HuH-7 (cell line): Measurements from ENCODE around the gene FTCD.
"Not testable (repeated sequence)": the region's sequence is repeated elsewhere in the genome, so short reads cannot be mapped to it uniquely, and the experiment has no call there.

Source experiments
- DNase-seq: peaks from one replicate; pipeline ENCODE4 v3.0.0; 2011; ENCODE audit warnings: low spot score

FTCD gene

DNA sequence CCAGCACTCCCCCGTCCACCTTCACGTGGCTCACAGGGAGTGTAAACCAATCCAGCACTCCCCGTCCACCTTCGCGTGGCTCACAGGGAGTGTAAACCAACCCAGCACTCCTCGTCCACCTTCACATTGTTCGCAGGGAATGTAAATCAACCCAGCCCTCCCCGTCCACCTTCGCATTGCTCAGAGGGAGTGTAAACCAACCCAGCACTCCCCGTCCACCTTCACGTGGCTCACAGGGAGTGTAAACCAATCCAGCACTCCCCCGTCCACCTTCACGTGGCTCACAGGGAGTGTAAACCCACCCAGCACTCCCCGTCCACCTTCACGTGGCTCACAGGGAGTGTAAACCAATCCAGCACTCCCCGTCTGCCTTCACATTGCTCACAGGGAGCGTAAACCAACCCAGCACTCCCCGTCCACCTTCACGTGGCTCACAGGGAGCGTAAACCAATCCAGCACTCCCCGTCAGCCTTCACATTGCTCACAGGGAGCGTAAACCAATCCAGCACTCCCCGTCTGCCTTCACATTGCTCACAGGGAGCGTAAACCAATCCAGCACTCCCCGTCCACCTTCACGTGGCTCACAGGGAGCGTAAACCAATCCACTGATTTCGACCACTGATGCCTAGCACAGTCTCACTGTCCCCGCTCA is 14.9 kb downstream of the FTCD start:
- DNase-seq = not testable (repeated sequence)

DNA sequence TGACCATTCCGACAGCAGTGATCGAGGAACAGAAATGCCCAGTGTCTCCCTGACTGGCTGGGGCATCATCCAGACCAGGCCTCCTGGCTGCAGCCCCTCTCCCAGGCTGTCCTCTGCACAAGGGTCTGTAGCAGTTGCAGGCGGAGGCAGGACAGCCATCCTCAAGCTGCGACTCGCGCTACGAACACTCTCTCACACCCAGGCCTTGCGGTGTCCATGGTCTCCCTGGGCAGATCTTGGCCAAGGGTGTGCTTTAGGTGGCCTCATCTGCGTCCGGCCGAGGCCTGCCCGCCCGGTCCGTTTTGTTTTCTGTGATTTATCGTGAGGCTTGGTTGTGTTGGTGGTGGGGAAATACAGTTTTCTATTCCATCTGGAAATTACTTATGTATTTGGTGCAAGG is 15.7 kb downstream of the FTCD start:
- DNase-seq = no peak

DNA sequence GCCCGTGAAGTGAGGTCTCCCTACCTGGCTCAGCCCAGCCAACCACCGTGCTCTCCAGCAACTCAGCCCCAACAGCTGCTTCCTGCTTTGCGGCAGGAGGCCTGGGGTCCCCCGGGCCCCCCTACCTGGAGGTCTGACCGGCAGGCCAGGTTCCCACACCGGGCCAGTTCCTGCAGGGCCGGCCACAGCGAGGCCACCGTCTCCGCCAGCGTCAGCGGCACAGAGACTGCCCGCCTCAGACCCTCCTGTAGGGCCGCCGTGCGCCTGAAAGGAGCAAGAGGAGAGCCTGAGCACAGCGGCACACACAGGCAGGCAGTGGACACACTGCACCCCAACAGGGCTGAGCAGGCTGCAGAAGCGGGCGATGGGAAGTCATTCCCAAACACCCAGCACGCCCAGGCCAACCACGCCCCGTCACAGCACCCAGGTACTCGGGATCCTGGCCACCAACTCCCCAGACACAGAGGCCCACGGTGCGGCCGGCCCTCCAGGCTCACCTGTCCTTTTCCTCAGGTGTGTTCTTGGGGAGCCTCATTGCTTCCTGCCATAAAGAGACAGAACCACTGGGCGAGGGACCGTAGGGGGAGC is 16.9 kb downstream of the FTCD start:
- DNase-seq = no peak

DNA sequence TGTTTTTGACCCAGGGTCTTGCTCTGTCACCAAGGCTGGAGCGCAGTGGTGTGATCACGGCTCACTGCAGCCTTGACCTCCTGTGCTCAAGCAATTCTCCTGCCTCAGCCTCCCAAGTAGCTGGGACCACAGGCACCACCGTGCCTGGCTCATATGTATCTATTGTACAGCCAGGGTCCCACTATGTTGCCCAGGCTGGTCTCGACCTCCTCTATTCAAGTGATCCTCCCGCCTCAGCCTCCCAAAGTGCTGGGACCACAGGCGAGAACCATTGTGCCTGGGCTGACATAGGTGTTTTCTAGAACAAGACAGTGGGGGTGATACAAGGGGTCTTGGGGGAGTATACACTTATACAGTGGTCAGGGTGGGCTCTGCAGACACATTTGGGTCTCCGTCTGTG is 17.5 kb downstream of the FTCD start:
- DNase-seq = no peak

DNA sequence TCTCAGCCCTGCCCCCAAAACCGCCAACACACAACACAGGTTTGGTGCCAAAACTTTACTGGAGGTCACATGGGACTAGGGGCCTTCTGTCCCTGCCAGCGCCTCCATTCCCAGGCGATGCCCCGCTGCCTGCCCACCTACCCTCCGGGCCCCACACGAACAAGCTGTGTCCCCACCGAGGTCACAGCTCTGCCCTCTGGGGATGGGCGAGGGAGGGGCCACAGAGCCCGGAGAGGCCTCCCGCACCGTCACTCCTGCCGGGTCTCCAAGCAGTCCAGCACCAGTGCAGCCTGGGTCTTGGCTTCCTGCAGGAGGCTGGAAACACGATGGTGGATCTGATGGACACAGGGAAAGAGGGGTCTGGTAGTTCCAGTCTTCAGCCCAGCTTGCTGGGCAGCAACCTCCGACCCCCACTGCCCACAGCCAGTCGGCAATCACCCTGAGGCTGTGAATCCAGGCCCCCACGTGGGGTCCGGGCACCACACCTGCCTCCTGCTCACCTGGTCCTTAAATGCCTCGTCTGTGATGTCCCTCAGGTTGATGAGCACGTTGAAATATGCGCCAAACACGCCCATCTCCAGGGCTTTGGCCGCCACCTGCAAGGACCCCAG is 18.5 kb downstream of the FTCD start:
- no peak for DNase-seq

DNA sequence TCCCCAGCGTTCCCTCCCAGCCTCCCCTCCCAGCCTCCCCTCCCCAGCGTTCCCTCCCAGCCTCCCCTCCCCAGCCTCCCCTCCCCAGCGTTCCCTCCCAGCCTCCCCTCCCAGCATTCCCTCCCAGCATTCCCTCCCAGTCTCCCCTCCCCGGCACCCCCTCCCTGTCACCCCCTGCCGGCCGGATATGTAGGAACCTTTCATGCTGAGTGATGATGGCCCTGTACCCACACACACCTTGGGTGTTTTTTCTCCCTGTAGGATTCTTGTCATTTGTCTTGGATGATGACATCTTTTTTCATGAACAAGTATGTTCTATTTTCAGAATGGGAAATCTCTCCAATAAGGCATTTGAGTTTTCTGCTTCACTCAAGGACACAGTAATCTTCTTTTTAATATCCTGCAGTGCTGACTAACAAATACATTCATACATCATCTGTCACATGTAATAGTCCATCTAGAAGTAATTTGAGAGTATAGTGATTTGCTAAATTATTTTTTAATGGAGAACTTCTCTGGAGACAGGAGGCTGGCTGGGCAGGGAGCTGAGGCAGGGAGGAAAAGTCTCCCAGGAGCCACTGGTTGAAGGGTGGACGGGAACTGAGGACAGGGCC is 19.5 kb downstream of the FTCD start:
- no peak for DNase-seq

DNA sequence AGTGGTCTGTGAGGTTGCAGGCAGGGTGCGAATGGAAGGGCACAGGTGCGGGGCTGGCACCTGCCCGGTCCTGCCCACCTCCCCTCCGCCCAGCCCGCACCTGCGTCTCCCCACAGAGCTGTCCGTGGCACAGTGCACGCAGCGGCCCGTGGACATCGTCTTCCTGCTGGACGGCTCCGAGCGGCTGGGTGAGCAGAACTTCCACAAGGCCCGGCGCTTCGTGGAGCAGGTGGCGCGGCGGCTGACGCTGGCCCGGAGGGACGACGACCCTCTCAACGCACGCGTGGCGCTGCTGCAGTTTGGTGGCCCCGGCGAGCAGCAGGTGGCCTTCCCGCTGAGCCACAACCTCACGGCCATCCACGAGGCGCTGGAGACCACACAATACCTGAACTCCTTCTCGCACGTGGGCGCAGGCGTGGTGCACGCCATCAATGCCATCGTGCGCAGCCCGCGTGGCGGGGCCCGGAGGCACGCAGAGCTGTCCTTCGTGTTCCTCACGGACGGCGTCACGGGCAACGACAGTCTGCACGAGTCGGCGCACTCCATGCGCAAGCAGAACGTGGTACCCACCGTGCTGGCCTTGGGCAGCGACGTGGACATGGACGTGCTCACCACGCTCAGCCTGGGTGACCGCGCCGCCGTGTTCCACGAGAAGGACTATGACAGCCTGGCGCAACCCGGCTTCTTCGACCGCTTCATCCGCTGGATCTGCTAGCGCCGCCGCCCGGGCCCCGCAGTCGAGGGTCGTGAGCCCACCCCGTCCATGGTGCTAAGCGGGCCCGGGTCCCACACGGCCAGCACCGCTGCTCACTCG is 23.3 kb downstream of the FTCD start:
- no peak for DNase-seq

DNA sequence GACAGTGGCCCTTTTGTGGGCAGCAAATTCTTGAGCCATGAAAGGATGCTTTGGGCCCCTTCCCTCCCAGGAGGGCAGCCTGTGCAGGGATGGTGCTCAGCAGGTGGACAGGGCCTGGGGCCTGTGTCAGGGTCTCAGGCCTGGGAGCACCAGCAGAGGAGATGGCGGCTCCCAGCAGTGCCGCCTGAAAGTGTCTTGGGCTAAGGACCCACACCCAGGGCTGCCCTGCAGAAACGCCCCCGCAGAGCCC is 23.9 kb downstream of the FTCD start:
- DNase-seq = no peak

DNA sequence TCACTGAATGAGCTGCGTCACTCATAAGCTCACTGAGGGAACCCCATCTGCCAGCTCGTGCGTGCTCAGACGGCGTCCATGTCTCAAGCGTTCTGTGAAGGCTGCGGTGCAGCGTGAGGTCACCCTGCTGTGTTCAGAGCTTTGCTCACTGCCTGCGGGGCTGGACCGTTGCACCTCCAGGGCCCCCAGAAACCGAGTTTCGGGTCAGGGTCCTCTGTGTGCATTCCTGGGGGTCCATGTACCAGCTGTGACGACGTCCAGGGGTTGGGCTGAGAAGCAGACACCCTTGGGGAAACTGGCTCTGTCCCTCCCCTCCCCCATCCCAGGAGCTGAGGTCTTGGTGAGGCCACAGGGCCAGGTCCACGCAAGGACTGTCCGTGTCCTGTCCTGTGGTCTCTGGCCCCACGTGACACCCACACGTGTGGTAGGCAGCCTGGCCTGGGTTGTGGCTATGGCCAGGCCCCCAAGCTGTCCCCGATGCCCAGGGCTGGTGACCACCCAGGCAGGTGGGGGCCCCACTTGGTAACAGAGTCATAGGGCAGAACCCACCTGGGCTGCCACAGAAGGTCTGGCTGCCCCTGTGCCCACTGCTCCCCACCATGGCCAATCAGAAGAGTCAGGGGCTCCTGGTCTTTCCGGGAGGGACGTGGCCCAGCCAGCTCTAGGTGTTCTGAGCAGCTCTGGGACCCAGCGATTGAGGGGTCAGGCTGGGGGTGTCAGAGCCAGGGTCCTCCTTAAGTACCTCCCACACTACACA is 24.4 kb downstream of the FTCD start:
- DNase-seq = no peak

DNA sequence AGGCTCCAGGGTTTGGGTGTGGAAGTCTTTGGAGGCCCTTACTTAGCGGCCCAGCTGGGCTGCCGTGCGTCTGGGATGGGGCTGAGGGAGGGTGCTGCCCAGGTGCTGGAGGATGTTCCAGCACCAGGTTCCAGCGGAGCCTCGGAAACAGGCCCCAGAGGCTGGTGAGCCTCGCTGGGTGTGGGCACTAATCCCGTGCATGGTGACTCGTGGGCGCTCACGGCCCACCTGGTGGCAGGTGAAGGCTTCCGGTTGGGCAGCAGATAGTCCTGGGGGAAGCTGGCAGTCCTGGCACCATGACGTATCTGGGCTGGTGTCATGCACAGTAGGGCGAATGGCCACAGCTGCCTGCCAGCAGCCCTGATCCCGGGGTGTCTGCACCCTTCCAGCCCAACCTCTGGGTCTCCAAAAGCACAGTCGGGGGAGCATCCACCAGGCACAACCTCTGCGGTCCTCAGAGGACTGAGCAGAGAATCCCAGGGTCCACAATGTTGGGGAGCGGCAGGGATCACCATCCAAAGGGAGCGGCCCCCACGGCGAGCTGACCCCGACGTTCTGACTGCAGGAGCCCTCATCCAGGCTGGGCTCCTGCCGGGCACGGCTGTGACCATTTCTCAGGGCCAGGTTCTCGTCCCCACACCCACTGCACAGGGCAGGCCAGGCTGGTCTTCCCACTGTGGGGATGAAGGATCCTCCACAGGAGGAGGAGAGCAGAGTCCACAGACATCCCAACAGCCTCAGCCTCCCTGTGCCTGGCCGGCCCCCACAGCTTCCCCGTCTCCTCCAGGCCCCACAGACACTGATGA is 25.3 kb downstream of the FTCD start:
- no peak for DNase-seq

DNA sequence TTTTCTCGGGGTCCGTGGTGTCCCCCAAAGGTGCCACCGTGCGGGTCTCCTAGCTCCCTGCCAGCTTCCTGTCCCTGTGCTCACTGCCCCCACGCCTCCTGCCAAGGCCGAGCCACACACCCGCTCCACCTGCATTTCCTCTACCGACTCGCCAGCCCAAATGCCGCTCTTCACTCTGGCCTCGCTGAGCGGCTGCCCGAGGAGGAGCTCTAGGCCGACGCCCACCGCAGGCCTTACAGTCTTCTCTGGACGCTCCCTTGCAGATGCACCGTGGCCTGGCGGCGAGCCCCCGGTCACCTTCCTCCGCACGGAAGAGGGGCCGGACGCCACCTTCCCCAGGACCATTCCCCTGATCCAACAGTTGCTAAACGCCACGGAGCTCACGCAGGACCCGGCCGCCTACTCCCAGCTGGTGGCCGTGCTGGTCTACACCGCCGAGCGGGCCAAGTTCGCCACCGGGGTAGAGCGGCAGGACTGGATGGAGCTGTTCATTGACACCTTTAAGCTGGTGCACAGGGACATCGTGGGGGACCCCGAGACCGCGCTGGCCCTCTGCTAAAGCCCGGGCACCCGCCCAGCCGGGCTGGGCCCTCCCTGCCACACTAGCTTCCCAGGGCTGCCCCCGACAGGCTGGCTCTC is 26.3 kb downstream of the FTCD start:
- no peak for DNase-seq

DNA sequence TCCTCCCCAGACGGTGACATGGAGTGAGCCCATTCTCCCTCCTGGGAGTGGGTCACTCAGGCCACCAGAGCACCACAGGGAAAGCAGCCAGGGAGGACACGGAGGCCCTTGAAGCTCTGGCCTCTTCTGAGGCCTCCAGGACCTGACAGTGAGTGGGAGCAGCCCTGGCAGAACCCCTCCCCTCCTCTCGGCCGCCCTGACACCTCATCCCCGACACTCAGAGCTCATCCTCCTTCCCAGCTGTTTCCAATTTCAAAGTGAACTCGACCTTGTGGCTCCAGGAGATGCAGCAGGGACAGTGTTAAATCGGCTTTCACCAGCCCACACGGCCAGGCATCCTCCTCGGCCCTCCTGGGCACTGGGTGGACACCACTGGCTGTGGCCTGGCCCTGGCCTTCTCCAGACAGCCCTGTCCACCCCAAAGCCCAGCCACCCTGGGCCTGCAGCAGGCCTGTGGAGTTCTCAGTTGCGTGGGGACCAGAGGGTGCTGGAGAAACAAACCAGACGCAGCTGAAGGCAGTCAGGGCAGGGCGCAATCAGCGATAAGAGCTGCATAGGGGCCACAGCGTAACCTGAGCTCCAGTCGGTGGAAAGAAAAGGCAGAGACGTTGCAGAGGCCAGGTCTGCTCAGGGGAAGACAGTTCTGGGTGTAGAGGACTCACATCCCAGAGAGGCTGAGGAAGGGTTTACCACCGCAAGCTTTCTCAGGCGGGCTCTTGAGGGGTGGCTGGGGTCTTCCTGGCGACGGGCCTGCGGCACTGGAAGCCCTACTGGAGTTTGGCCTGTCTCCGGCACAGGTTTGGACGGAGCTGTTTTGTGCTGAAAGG is 27.1 kb downstream of the FTCD start:
- DNase-seq = no peak

DNA sequence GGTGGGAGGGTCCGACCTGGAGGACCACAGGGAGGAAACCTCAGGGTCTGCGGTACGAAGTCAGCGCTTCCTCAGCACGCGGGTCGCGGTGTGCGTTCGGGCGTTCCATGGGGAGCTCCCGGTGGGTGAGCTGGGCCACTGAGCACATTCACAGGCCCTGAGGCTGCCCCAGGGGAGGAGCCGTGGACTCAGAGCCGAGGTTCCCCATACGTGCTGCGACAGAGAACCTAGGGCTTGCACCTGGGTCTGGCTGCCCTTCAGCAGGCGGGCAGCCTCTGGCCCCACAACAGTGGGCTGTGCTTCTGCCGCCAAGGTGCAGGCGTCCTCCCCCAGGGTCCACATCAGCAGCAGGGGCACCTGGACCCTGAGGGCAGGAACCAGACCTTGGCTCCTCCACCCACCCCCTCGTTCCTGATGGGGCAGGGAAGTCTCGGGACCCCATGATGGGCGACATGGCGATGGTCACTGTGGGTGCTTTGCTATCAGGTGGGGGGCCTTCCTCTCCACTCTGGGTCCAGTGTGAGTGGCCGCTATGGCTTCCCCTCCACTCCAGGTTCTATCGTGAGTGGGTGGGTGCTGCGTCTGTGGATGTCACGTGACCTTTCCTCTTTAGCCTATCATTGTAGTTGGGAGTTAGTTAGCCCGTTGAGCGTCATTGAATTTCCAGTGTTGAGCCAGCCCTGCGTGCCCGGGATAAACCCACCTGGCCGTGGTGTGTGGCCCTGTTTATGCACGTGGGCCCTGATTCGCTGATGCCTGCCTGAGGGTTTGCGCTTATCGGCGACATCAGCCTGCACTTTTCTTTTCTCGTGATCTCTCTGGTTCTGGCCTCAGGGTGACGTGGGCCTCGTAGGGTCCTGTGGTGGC is 27.9 kb downstream of the FTCD start:
- no peak for DNase-seq

DNA sequence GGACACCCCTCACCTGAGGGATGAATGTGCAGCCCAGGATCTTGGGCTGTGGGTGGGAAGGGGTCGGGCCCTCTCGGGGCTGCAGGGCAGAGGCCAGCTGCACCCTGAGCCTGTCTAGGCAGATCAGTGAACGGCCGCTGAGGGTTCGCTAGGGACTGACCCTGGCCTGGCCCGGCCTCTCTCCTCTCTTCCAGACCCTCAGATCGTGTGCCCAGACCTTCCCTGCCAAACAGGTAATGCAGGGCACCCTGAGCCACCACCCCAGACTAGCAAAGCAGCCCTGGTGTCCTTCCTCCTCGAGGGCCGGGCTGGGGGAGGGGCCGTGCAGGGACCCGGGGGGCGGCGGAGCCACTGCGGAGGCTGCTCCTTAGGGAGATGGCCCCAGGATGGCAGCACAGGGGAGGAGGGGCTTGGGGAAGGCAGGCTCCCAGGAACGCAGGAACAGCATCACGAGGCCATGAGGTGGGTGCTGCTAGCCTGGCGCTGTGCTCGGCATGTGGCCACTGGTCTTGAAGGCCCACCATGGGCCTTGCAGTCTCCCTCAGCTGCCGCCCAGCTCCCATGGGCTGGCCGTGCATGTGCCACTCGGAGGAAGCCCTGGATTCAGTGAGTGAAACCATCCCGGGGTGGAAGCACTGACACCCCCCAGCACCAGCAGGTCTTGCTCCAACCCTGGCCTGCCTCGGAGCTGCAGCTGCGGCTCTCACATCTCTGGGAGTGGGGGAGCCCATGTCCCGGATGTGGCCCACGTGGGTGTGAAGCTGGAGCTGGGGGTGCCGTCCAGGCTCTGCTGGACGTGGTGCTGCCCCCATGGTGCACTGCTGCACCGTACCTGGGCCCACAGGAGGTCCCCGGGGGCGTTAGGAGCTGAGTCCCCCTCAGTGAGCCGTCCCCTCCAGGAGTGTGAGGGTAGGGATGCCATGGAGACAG is 28.8 kb downstream of the FTCD start:
- DNase-seq = no peak

DNA sequence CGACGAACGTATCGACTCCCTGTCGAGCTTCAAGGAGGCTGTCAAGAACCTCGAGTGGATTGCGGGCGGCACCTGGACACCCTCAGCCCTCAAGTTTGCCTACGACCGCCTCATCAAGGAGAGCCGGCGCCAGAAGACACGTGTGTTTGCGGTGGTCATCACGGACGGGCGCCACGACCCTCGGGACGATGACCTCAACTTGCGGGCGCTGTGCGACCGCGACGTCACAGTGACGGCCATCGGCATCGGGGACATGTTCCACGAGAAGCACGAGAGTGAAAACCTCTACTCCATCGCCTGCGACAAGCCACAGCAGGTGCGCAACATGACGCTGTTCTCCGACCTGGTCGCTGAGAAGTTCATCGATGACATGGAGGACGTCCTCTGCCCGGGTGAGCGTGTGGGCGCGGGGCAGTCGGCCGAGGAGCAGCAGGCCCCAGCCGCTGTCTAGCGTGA is 29.5 kb downstream of the FTCD start:
- no peak for DNase-seq

DNA sequence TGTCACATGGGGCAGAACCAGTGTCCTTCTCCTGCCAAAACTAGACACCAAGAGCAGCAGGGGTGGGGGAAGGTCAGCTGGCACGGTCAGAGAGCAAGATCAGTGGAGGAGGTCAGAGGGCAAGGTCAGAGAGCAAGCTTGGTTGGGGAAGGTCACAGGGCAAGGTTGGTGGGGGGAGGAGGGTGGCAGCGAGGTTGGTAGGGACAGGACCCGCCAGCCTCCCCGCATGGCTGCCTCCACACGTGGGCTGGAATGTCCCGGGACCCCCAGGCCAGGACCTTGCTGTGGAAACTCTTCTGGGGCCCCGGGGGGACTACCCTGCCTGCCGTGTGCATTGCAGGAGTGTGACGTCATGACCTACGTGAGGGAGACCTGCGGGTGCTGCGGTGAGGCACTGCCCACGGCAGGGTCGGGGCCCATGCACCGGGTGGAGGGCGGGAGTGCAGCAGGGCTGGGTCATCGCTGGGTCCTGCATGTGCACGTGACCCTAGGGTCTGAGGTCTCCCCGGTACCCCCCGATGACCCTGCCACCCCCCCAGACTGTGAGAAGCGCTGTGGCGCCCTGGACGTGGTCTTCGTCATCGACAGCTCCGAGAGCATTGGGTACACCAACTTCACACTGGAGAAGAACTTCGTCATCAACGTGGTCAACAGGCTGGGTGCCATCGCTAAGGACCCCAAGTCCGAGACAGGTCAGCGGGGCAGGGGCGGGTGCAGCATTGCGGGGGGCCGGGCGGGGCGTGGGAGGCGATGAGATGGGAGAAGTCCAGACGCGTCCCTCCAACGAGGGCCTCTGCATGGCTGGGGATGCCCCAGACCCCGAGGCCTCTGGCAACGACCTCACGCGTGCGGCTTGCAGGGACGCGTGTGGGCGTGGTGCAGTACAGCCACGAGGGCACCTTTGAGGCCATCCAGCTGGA is 30.2 kb downstream of the FTCD start:
- no peak for DNase-seq
